PC-3 (cell line): ENCODE data around the gene WDR86. TPM values are rescaled to one million over a fixed set of nuclear protein-coding genes. Genes with fewer than 3 reads are reported as not detected.

Experiments used
- ATAC-seq: fragments of 200-7000 bp; cut with Tn5 transposase; 2 replicates; pipeline ENCODE4 v1.9.1; 2020; ENCODE audit warnings: mild to moderate bottlenecking, moderate library complexity
- BruUV-seq: library from RNA; stranded (reverse); fragments of 400-500 nt; replicated peaks from 2 replicates; lab custom pipeline; 2021; lab: Mats Ljungman, UMichigan
- CTCF ChIA-PET: fragments of 300-600 bp; sonication (Branson Sonifier 250); formaldehyde crosslinking; loops from one replicate; lab custom pipeline; 2022; ENCODE audit warnings: antibody characterized with exemption; lab: Charles Lee
- POLR2A ChIA-PET: fragments of 300-600 bp; sonication (Branson Sonifier 250); formaldehyde crosslinking; loops from one replicate; lab custom pipeline; 2022; ENCODE audit warnings: antibody characterized with exemption; ENCODE audit not compliant: unreplicated experiment; lab: Charles Lee
- DNase-seq: peaks from one replicate; pipeline ENCODE4 v3.0.0-alpha.2; 2015
- H2AFZ ChIP-seq: fragments of 300-600 bp; sonication (generic); 2 replicates; pipeline ENCODE4 v1.6.0; 2016; ENCODE audit warnings: antibody characterized with exemption, low read length
- H3F3A ChIP-seq: fragments of 300-600 bp; sonication (generic); one replicate; pipeline ENCODE4 v1.6.0; 2017; ENCODE audit warnings: antibody characterized with exemption, low read length, control low read depth, mild to moderate bottlenecking; ENCODE audit not compliant: unreplicated experiment
- H3K27ac ChIP-seq: fragments of 300-600 bp; sonication (generic); 2 replicates; pipeline ENCODE4 v1.5.1; 2016; ENCODE audit warnings: mild to moderate bottlenecking, low read length
- H3K27me3 ChIP-seq: fragments of 300-600 bp; sonication (generic); 2 replicates; pipeline ENCODE4 v1.6.1; 2016; ENCODE audit warnings: low read length, mixed read lengths
- H3K36me3 ChIP-seq: fragments of 300-600 bp; sonication (generic); 2 replicates; pipeline ENCODE4 v1.6.1; 2016; ENCODE audit warnings: low read depth, mixed run types, low read length, mixed read lengths
- H3K4me1 ChIP-seq: fragments of 300-600 bp; sonication (generic); 2 replicates; pipeline ENCODE4 v1.5.1; 2016; ENCODE audit warnings: low read length; ENCODE audit not compliant: insufficient read depth
- H3K4me2 ChIP-seq: fragments of 300-600 bp; sonication (generic); 2 replicates; pipeline ENCODE4 v1.6.0; 2016; ENCODE audit warnings: low read length
- H3K4me3 ChIP-seq: fragments of 300-600 bp; sonication (generic); 2 replicates; pipeline ENCODE4 v1.5.1; 2016; ENCODE audit warnings: mild to moderate bottlenecking, low read length, mixed read lengths
- H3K79me2 ChIP-seq: fragments of 300-600 bp; sonication (generic); 2 replicates; pipeline ENCODE4 v1.6.1; 2017; ENCODE audit warnings: low read length, mixed read lengths
- H3K9ac ChIP-seq: fragments of 300-600 bp; sonication (generic); 2 replicates; pipeline ENCODE4 v1.6.0; 2016; ENCODE audit warnings: mild to moderate bottlenecking, low read length
- H3K9me2 ChIP-seq: fragments of 300-600 bp; sonication (generic); replicated peaks from 2 replicates; pipeline ENCODE4 v1.6.1; 2016; ENCODE audit warnings: mixed run types, low read length, mixed read lengths
- H3K9me3 ChIP-seq: fragments of 300-600 bp; sonication (generic); 2 replicates; pipeline ENCODE4 v1.6.1; 2016; ENCODE audit warnings: low read length, mixed read lengths
- H4K20me1 ChIP-seq: fragments of 300-600 bp; sonication (generic); 2 replicates; pipeline ENCODE4 v1.6.1; 2016; ENCODE audit warnings: low read length, mixed read lengths
- CTCF ChIP-seq: fragments of 300-600 bp; sonication (generic); conservative IDR thresholded peaks from 2 replicates; pipeline ENCODE4 v1.5.1; 2017; ENCODE audit warnings: antibody characterized with exemption, low read depth, mild to moderate bottlenecking, low read length
- EZH2 ChIP-seq: fragments of 300-600 bp; sonication (generic); IDR thresholded peaks from one replicate; pipeline ENCODE4 v1.6.1; 2017; ENCODE audit warnings: antibody characterized with exemption, mild to moderate bottlenecking, low read length; ENCODE audit not compliant: unreplicated experiment
- EZH2phosphoT487 ChIP-seq: fragments of 300-600 bp; sonication (generic); IDR thresholded peaks from 2 replicates; pipeline ENCODE4 v1.6.1; 2018; ENCODE audit warnings: mild to moderate bottlenecking, antibody characterized with exemption, low read length, borderline replicate concordance
- intact Hi-C: fragments of 100-400 bp; cut with micrococcal nuclease; formaldehyde crosslinking; loops from 2 replicates; pipeline ENCODE4 v1.9.0; 2023
- total RNA-seq: library from RNA; depleted of rRNA; stranded (reverse); fragments of >200 nt; gene quantifications from 2 replicates; pipeline ENCODE4 v1.2.3, GENCODE V29; 2014

The WDR86 gene
- total RNA-seq, 1 experiment from 2014 or later, result not detected

GRCh38 chr7:151426441-151426903, 16.6 kb upstream of the WDR86 start:
- H3K79me2 ChIP-seq, result no peaks in the 10 kb centered on the region
- H3F3A ChIP-seq, result no peaks in the 10 kb centered on the region
- no TSS peak for BruUV-seq
- H3K9ac ChIP-seq, result no peak overlapping the region
- H3K27me3 ChIP-seq, result no peaks in the 10 kb centered on the region
- DNase-seq (peak; percentile 48), ATAC-seq (peak; percentile 54)
- H2AFZ ChIP-seq, result no peak overlapping the region
- peak overlapping the region; percentile 11; the same call in 1 of the 2 replicates for H3K4me2 ChIP-seq
- intact Hi-C loops, result no loop called here
- no peak overlapping the region for H3K4me3 ChIP-seq
- ChIA-PET CTCF (interaction anchor here (0.5 kb wide), 1 partner anchor 66 kb away, joined by 3 read pairs; no protein-coding TSS in a partner anchor), POLR2A (interaction anchor here (0.6 kb wide), 1 partner anchor 88 kb away, joined by 3 read pairs; no protein-coding TSS in a partner anchor)
- H3K9me2 ChIP-seq, result no peaks in the 10 kb centered on the region
- no peaks in the 10 kb centered on the region for H4K20me1 ChIP-seq
- H3K36me3 ChIP-seq, result no peaks in the 10 kb centered on the region
- no peak overlapping the region for H3K27ac ChIP-seq
- TF ChIP-seq CTCF (no peak), EZH2phosphoT487 (no peak), EZH2 (no peak)
- H3K4me1 ChIP-seq, result peaks cover 10% of the 10 kb centered on the region
- H3K9me3 ChIP-seq, result no peaks in the 10 kb centered on the region

GRCh38 chr7:151425670-151426440, 16.0 kb upstream of the WDR86 start:
- Histone ChIP-seq H3K9ac (no peak overlapping the region), H3K36me3 (no peaks in the 10 kb centered on the region), H3K9me2 (no peaks in the 10 kb centered on the region), H3K4me3 (no peak overlapping the region), H3K79me2 (no peaks in the 10 kb centered on the region), H3F3A (no peaks in the 10 kb centered on the region), H2AFZ (no peak overlapping the region), H3K4me2 (peak overlapping the region; percentile 11; the same call in 1 of the 2 replicates), H4K20me1 (no peaks in the 10 kb centered on the region), H3K4me1 (peaks cover 10% of the 10 kb centered on the region), H3K27ac (no peak overlapping the region), H3K27me3 (no peaks in the 10 kb centered on the region), H3K9me3 (no peaks in the 10 kb centered on the region)
- TF ChIP-seq EZH2 (no peak), EZH2phosphoT487 (no peak), CTCF (no peak)
- ATAC-seq (peak; percentile 39), DNase-seq (peak; percentile 57)
- ChIA-PET CTCF (interaction anchor here (0.5 kb wide), 1 partner anchor 65 kb away, joined by 3 read pairs; no protein-coding TSS in a partner anchor), POLR2A (no interaction called here)
- no TSS peak for BruUV-seq
- intact Hi-C loops, result no loop called here

- Histone ChIP-seq H4K20me1 (no peaks in the 10 kb centered on the region), H3K36me3 (no peaks in the 10 kb centered on the region), H3F3A (no peaks in the 10 kb centered on the region), H3K9ac (no peak overlapping the region), H3K4me3 (no peak overlapping the region), H3K27ac (no peak overlapping the region), H3K4me2 (no peak overlapping the region), H3K9me3 (0 out of 2 replicates have a peak, but pooled peaks cover 2% of the 10 kb centered on the region), H3K27me3 (no peaks in the 10 kb centered on the region), H2AFZ (no peak overlapping the region), H3K79me2 (no peaks in the 10 kb centered on the region), H3K9me2 (no peaks in the 10 kb centered on the region), H3K4me1 (peaks cover 10% of the 10 kb centered on the region)
- ATAC-seq (no peak), DNase-seq (no peak)
- intact Hi-C loops, result no loop called here
- TF ChIP-seq EZH2, result no peak
- TF ChIP-seq CTCF, result no peak
- TF ChIP-seq EZH2phosphoT487, result no peak
- ChIA-PET POLR2A (no interaction called here), CTCF (no interaction called here)
- BruUV-seq, result no TSS peak
These were observed 15.0 kb upstream of the WDR86 start for GRCh38 chr7:151424799-151425198.
